Fibroblast of the aortic adventitia (primary cell): ENCODE measurements around the gene RASSF3. TPM values are rescaled to one million over a fixed set of nuclear protein-coding genes. Genes with fewer than 3 reads are reported as not detected.

ENCODE experiments used
- DNase-seq: peaks from one replicate; pipeline ENCODE4 v3.0.0-alpha.2; 2010; ENCODE audit warnings: low read depth
- H3K4me3 ChIP-seq: 2 replicates; pipeline ENCODE4 v1.5.1; 2011; ENCODE audit warnings: low read depth, mild to moderate bottlenecking, control low read depth, low read length, moderate library complexity
- CTCF ChIP-seq: IDR thresholded peaks from 2 replicates; pipeline ENCODE4 v1.5.1; 2011; ENCODE audit warnings: mild to moderate bottlenecking, low read length, control low read depth, inconsistent platforms; ENCODE audit not compliant: insufficient read depth
- total RNA-seq: library from RNA; depleted of rRNA; stranded (reverse); fragments of >200 nt; gene quantifications from 2 replicates; pipeline ENCODE4 v1.2.3, GENCODE V29; 2012; ENCODE audit warnings: low replicate concordance

Gene RASSF3
- total RNA-seq, 1 donor, result 13.6 TPM

- TF ChIP-seq CTCF, result no peak
- no peak overlapping the region for H3K4me3 ChIP-seq
- DNase-seq, result no peak
Measured at GRCh38 chr12:64695550-64695949, 85.3 kb downstream of the RASSF3 start.

DNA sequence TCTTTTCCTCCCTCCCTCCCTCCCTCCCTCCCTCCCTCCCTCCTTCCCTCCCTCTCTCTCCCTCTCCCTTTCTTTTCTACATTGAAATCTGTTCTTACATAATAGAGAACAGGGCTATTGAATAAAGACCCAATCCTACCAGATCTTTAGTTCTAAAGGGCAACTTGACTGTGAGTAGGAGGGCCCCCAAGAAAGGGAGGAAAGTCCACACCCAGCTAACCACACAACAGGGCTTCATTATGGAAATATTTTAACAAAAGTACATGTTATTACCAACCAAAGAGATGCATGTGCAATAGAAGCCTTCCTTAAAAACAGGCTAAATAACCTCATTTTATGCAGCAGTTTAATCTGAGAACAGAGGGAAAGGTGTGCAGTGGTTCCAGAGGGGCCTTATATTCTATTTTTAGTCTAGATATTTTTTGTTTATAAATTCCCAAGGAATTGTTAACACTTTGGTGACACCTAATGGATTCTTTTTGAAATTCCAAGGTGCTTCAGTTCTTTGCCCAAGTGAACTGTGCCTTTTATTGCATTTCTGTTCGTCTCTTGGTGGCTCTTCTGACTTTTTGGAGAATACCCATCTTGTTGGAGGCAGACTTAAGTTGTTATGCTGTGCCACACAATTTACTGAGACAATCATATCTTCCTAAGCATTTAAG lies 85.9 kb downstream of the RASSF3 start:
- H3K4me3 ChIP-seq, result no peak overlapping the region
- peak; percentile 74 for DNase-seq
- peak; percentile 41 for TF ChIP-seq CTCF

- TF ChIP-seq CTCF, result no peak
- DNase-seq, result no peak
- H3K4me3 ChIP-seq, result no peak overlapping the region
Measured at GRCh38 chr12:64699504-64700115, 89.3 kb downstream of the RASSF3 start.

GRCh38 chr12:64700532-64700931 lies 90.2 kb downstream of the RASSF3 start:
- TF ChIP-seq CTCF, result no peak
- DNase-seq, result no peak
- H3K4me3 ChIP-seq, result no peak overlapping the region

DNA sequence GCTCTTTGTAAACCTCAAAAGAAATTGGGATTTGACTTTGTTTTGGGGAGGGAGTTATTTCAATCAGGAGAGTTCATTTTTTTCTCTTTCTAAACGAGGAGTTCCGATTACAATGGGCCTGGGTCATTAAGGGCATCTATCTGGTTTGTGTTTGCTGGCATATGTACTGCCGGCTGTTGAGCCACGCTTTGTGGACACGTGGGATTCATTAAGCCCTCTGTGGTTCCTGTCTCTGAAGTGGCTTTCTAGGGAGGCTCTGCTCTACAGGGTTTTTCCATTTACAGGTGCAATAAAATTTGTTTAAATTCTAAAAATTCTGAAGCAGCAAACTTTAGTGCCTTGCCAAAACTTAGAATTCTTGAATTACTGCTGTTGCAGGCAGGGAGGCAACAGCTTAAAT lies 91.0 kb downstream of the RASSF3 start:
- DNase-seq, result no peak
- TF ChIP-seq CTCF, result no peak
- no peak overlapping the region for H3K4me3 ChIP-seq

GRCh38 chr12:64706306-64706705 lies 96.0 kb downstream of the RASSF3 start:
- no peak for TF ChIP-seq CTCF
- peak; percentile 9 for DNase-seq

More at GRCh38 chr12:64706306-64706705, 96.0 kb downstream of the RASSF3 start:
- no peak overlapping the region for H3K4me3 ChIP-seq
